A549 (cell line): ENCODE data around the gene PGM5. TPM values are rescaled to one million over a fixed set of nuclear protein-coding genes. Genes with fewer than 3 reads are reported as not detected.

Experiments used
- ATAC-seq, 2 experiments: fragments of 200-7000 bp in 1 of 2; fragments of >200 bp in 1 of 2; cut with Nextera tagmentation in 1 of 2; cut with Tn5 transposase in 1 of 2; 3 replicates each; pipeline versions ENCODE4 v1.8.0 to v1.9.1; 2018 to 2020; ENCODE audit warnings: mild to moderate bottlenecking in 1 of 2, moderate library complexity in 1 of 2
- CTCF ChIA-PET: fragments of 300-600 bp; sonication (Branson Sonifier 250); formaldehyde crosslinking; extraction: SDS; loops from one replicate; lab custom pipeline; 2021; ENCODE audit warnings: antibody characterized with exemption, inconsistent platforms; lab: Yijun Ruan, JAX
- POLR2A ChIA-PET: fragments of 350-600 bp; formaldehyde crosslinking; extraction: SDS; loops from one replicate; lab custom pipeline; 2021; ENCODE audit warnings: antibody characterized with exemption, inconsistent platforms; lab: Yijun Ruan, JAX
- DNase-seq, 2 experiments: peaks; one replicate each; pipeline versions ENCODE4 v3.0.0 to v3.0.0-alpha.2; 2011 to 2016; ENCODE audit warnings: low read depth in 1 of 2, low spot score in 1 of 2
- FAIRE-seq: peaks from 2 replicates; lab custom pipeline; 2011; peaks lifted over from hg19 to GRCh38; lab: Jason Lieb, UNC
- H3K27ac ChIP-seq, 2 experiments: fragments of >200 bp; sonication (Bioruptor Twin); formaldehyde crosslinking; 3 replicates each; pipeline ENCODE4 v1.5.1; 2016 to 2017
- H3K4me1 ChIP-seq: fragments of >200 bp; sonication (Bioruptor Twin); formaldehyde crosslinking; 3 replicates; pipeline ENCODE4 v1.6.1; 2016
- H3K4me2 ChIP-seq: fragments of >200 bp; sonication (Bioruptor Twin); formaldehyde crosslinking; 3 replicates; pipeline ENCODE4 v1.6.1; 2016
- H3K4me3 ChIP-seq: fragments of >200 bp; sonication (Bioruptor Twin); formaldehyde crosslinking; 3 replicates; pipeline ENCODE4 v1.5.1; 2016
- H3K9me3 ChIP-seq: fragments of >200 bp; sonication (Bioruptor Twin); formaldehyde crosslinking; 3 replicates; pipeline ENCODE4 v1.6.1; 2016
- BHLHE40 ChIP-seq: IDR thresholded peaks from 2 replicates; pipeline ENCODE4 v1.6.1; 2012; ENCODE audit warnings: low read depth, low read length, inconsistent platforms
- CBX2 ChIP-seq: fragments of 200-600 bp; sonication (generic); IDR thresholded peaks from 2 replicates; pipeline ENCODE4 v1.6.1; 2016; ENCODE audit warnings: low read depth, mild to moderate bottlenecking, borderline replicate concordance
- CBX8 ChIP-seq: fragments of 200-600 bp; sonication (generic); IDR thresholded peaks from 2 replicates; pipeline ENCODE4 v1.6.1; 2016
- CEBPB ChIP-seq, 2 experiments: fragments of >200 bp in 1 of 2; sonication (Bioruptor Twin) in 1 of 2; formaldehyde crosslinking in 1 of 2; IDR thresholded peaks; 2 replicates each; pipeline ENCODE4 v1.6.1; 2012 to 2016
- CHD2 ChIP-seq: fragments of 150-350 bp; IDR thresholded peaks from 2 replicates; pipeline ENCODE4 v1.6.1; 2014; ENCODE audit warnings: low read length; ENCODE audit not compliant: partially characterized antibody
- CTCF ChIP-seq: fragments of >200 bp; sonication (Bioruptor Twin); formaldehyde crosslinking; IDR thresholded peaks from 3 replicates; pipeline ENCODE4 v1.5.1; 2016
- EHF ChIP-seq: fragments of 250-450 bp; sonication (Bioruptor Pico); IDR thresholded peaks from 2 replicates; pipeline ENCODE4 v1.5.0; 2020; ENCODE audit warnings: mild to moderate bottlenecking
- EHMT2 ChIP-seq: fragments of 200-600 bp; sonication (generic); IDR thresholded peaks from 2 replicates; pipeline ENCODE4 v1.6.1; 2016; ENCODE audit warnings: antibody characterized with exemption, low read depth, mild to moderate bottlenecking, moderate library complexity
- FOSB ChIP-seq: fragments of 250-450 bp; sonication (Bioruptor Pico); IDR thresholded peaks from 2 replicates; pipeline ENCODE4 v1.5.0; 2020; ENCODE audit warnings: mild to moderate bottlenecking, moderate library complexity
- GATA3 ChIP-seq: IDR thresholded peaks from 2 replicates; pipeline ENCODE4 v1.6.1; 2012; ENCODE audit warnings: borderline replicate concordance
- HDAC2 ChIP-seq: fragments of 200-600 bp; sonication (generic); IDR thresholded peaks from 2 replicates; pipeline ENCODE4 v1.6.1; 2016
- JUN ChIP-seq, 2 experiments: fragments of >200 bp; sonication (Bioruptor Twin); formaldehyde crosslinking; IDR thresholded peaks; 2 replicates in 1 of 2; 3 replicates in 1 of 2; pipeline ENCODE4 v1.6.1; 2016 to 2017
- KDM1A ChIP-seq: fragments of 200-600 bp; sonication (generic); IDR thresholded peaks from 2 replicates; pipeline ENCODE4 v1.6.1; 2016; ENCODE audit warnings: low read depth, mild to moderate bottlenecking
- KDM5A ChIP-seq: fragments of 200-600 bp; sonication (generic); IDR thresholded peaks from 2 replicates; pipeline ENCODE4 v1.6.1; 2016; ENCODE audit warnings: antibody characterized with exemption, mild to moderate bottlenecking
- MAFK ChIP-seq: fragments of 450-650 bp; IDR thresholded peaks from 2 replicates; pipeline ENCODE4 v1.6.1; 2014; ENCODE audit not compliant: partially characterized antibody
- MAX ChIP-seq: IDR thresholded peaks from 2 replicates; pipeline ENCODE4 v1.6.1; 2012
- MAZ ChIP-seq: fragments of 150-350 bp; IDR thresholded peaks from 2 replicates; pipeline ENCODE4 v1.6.1; 2014; ENCODE audit warnings: antibody characterized with exemption, low read depth, low read length, borderline replicate concordance
- MYC ChIP-seq: IDR thresholded peaks from 2 replicates; pipeline ENCODE4 v1.6.1; 2012; ENCODE audit warnings: mild to moderate bottlenecking, inconsistent platforms, low read length, improper control_type of control experiment, borderline replicate concordance
- NFE2L2 ChIP-seq: fragments of 150-350 bp; conservative IDR thresholded peaks from 2 replicates; pipeline ENCODE4 v1.6.1; 2014; ENCODE audit warnings: low read length
- NPAS2 ChIP-seq: fragments of 250-450 bp; sonication (Bioruptor Pico); IDR thresholded peaks from 2 replicates; pipeline ENCODE4 v1.8.0; 2022; ENCODE audit warnings: mild to moderate bottlenecking, moderate library complexity, borderline replicate concordance
- NR3C1 ChIP-seq: fragments of >200 bp; sonication (Bioruptor Twin); formaldehyde crosslinking; IDR thresholded peaks from 3 replicates; pipeline ENCODE4 v1.6.1; 2017
- PHF8 ChIP-seq: fragments of 200-600 bp; sonication (generic); IDR thresholded peaks from 2 replicates; pipeline ENCODE4 v1.6.1; 2016; ENCODE audit warnings: low read depth, mild to moderate bottlenecking, antibody characterized with exemption, moderate library complexity, borderline replicate concordance
- POLR2AphosphoS2 ChIP-seq: conservative IDR thresholded peaks from 2 replicates; pipeline ENCODE4 v1.6.1; 2012; ENCODE audit warnings: low read length, improper control_type of control experiment, inconsistent platforms
- RAD21 ChIP-seq, 2 experiments: fragments of >200 bp in 1 of 2; sonication (Bioruptor Twin) in 1 of 2; formaldehyde crosslinking in 1 of 2; IDR thresholded peaks in 1 of 2; conservative IDR thresholded peaks in 1 of 2; 2 replicates in 1 of 2; 3 replicates in 1 of 2; pipeline ENCODE4 v1.6.1; 2012 to 2018; ENCODE audit warnings: inconsistent platforms in 1 of 2
- RCOR1 ChIP-seq: fragments of 150-350 bp; IDR thresholded peaks from 2 replicates; pipeline ENCODE4 v1.6.1; 2014; ENCODE audit warnings: antibody characterized with exemption, low read length, low read depth
- RFX5 ChIP-seq: fragments of 450-650 bp; IDR thresholded peaks from 2 replicates; pipeline ENCODE4 v1.7.1; 2014; ENCODE audit warnings: antibody characterized with exemption, mild to moderate bottlenecking, moderate library complexity
- RNF2 ChIP-seq: fragments of 200-600 bp; sonication (generic); IDR thresholded peaks from 2 replicates; pipeline ENCODE4 v1.6.1; 2016; ENCODE audit warnings: low read depth, mild to moderate bottlenecking, antibody characterized with exemption, moderate library complexity, borderline replicate concordance
- SMC3 ChIP-seq: fragments of >200 bp; sonication (Bioruptor Twin); formaldehyde crosslinking; IDR thresholded peaks from 3 replicates; pipeline ENCODE4 v1.6.1; 2018; ENCODE audit warnings: inconsistent platforms
- SREBF2 ChIP-seq: fragments of 450-650 bp; IDR thresholded peaks from 2 replicates; pipeline ENCODE4 v1.6.1; 2014; ENCODE audit warnings: mild to moderate bottlenecking, moderate library complexity
- ZSCAN20 ChIP-seq: fragments of 250-450 bp; sonication (Bioruptor Pico); IDR thresholded peaks from 2 replicates; pipeline ENCODE4 v1.8.0; 2022; ENCODE audit warnings: mild to moderate bottlenecking, moderate library complexity
- WGBS: methylation state at CpG from one replicate; pipeline ENCODE4 v1.1.6; 2017; ENCODE audit errors: missing lambda C conversion rate; 5-methylcytosine and 5-hydroxymethylcytosine counted together
- polyA plus RNA-seq, 4 experiments: library from polyadenylated mRNA; depleted of rRNA in 3 of 4; stranded (reverse); fragments of >200 nt; fragmentation: RNase III in 1 of 4; extraction: RNeasy Plus Mini Kit Qiagen cat#74134 plus additional on column Dnase treatment in 1 of 4; gene quantifications; 2 replicates in 3 of 4; 3 replicates in 1 of 4; pipeline ENCODE4 v1.2.3, GENCODE V29; 2011 to 2017
- TF ChIP-seq, protein P1 (sequence below): fragments of 250-450 bp; sonication (Bioruptor Pico); IDR thresholded peaks from 2 replicates; pipeline ENCODE4 v1.5.0; 2021; ENCODE audit warnings: mild to moderate bottlenecking, moderate library complexity, borderline replicate concordance
- TF ChIP-seq, protein P2 (sequence below): fragments of 150-350 bp; IDR thresholded peaks from 2 replicates; pipeline ENCODE4 v1.6.1; 2014; ENCODE audit warnings: low read depth, mild to moderate bottlenecking, low read length
- TF ChIP-seq, protein P3 (sequence below): fragments of 200-600 bp; sonication (generic); IDR thresholded peaks from 2 replicates; pipeline ENCODE4 v1.6.1; 2016; ENCODE audit warnings: antibody characterized with exemption, mild to moderate bottlenecking, moderate library complexity

The PGM5 gene
- polyA plus RNA-seq, 2 of the 4 experiments (the other 2 are of a cell fraction), result 0.18 TPM; not detected in 1

DNA sequence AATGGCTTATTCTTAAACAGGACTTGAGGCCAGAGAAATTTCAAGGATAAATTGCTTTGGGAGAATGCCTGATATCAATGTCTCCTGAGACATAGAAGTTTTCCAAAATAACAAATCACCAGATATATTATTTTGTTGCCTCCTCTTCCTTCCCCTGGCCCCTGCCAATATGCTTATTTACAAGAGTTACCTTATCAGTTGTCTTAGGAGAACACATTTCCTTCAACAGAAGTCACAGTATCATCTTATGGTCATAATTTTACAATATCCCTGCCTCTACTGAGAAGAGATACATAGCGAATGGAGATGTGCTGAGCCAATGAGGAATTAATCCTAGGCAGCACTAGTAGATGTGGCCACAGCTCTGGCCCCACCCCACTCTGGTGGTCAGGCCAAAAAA, 141.2 kb downstream of the PGM5 start:
- FAIRE-seq (no peak), ATAC-seq (no peak)
- 83% methylated on average over 1 of the region's 1 CpG for WGBS

DNA sequence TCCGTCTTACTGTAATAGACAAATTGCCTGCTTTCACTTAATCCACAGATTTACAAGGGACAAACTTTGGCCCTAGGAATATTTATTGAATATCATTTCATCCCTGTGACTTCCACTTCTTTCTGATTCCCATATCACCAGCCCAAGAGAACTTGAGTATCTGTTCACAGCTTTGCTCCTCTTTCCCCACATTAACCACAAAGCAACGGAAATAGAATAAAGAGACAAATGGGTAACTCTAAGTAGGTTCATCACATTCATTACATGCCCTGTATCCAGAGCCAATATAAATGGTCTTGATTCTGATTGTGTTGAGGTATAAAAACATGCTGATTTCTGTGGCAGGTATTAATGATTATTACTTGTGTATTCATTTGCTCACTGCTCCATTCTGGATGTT, 142.4 kb downstream of the PGM5 start:
- ChIA-PET POLR2A (no interaction called here), CTCF (interaction anchor here (2.1 kb wide), 1 partner anchor 9 kb away, joined by 6 read pairs; no protein-coding TSS in a partner anchor)
- Histone ChIP-seq H3K27ac (no peak overlapping the region), H3K4me3 (no peak overlapping the region), H3K4me1 (peaks cover 20% of the 10 kb centered on the region), H3K9me3 (no peaks in the 10 kb centered on the region), H3K4me2 (no peak overlapping the region)
- no peak for DNase-seq
- ATAC-seq, result no peak
- 82% methylated on average over 2 of the region's 2 CpGs for WGBS
- TF ChIP-seq CTCF, result no peak
- no peak for TF ChIP-seq JUN (IDR thresholded peaks at IDR 0.05)
- TF ChIP-seq KDM5A, result no peak
- TF ChIP-seq EHF, result no peak
- TF ChIP-seq, protein P1, sequence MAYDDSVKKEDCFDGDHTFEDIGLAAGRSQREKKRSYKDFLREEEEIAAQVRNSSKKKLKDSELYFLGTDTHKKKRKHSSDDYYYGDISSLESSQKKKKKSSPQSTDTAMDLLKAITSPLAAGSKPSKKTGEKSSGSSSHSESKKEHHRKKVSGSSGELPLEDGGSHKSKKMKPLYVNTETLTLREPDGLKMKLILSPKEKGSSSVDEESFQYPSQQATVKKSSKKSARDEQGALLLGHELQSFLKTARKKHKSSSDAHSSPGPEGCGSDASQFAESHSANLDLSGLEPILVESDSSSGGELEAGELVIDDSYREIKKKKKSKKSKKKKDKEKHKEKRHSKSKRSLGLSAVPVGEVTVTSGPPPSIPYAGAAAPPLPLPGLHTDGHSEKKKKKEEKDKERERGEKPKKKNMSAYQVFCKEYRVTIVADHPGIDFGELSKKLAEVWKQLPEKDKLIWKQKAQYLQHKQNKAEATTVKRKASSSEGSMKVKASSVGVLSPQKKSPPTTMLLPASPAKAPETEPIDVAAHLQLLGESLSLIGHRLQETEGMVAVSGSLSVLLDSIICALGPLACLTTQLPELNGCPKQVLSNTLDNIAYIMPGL (CRISPR knock-in tag), result no peak
- TF ChIP-seq POLR2AphosphoS2, result no peak
- no peak for TF ChIP-seq BHLHE40
- TF ChIP-seq RNF2, result no peak
- TF ChIP-seq MAZ, result no peak
- TF ChIP-seq MAX, result no peak
- no peak for TF ChIP-seq RCOR1
- TF ChIP-seq MAFK, result no peak
- TF ChIP-seq MYC, result no peak
- TF ChIP-seq CBX8, result no peak
- TF ChIP-seq KDM1A, result no peak
- TF ChIP-seq CHD2, result no peak
- TF ChIP-seq ZSCAN20 (CRISPR knock-in tag), result no peak
- TF ChIP-seq GATA3, result no peak
- TF ChIP-seq NPAS2, result no peak
- no peak for TF ChIP-seq FOSB (CRISPR knock-in tag)
- FAIRE-seq, result no peak

More for the DNA sequence above, 141.2 kb downstream of the PGM5 start:
- DNase-seq, result no peak
- CTCF ChIA-PET, result interaction anchor here (2.1 kb wide), 1 partner anchor 10 kb away, joined by 6 read pairs; no protein-coding TSS in a partner anchor
- H3K4me3 ChIP-seq, result no peak overlapping the region
- TF ChIP-seq HDAC2 (no peak), MYC (no peak), SREBF2 (no peak), RAD21 (conservative IDR thresholded peaks at IDR 0.05 in 1 of 2, IDR thresholded peaks at IDR 0.05 in 1 of 2) (no peak), CHD2 (no peak), ZSCAN20 (CRISPR knock-in tag) (no peak), NR3C1 (no peak), MAZ (no peak), KDM1A (no peak), CBX2 (no peak), EHMT2 (no peak), SMC3 (no peak), BHLHE40 (no peak), CEBPB (IDR thresholded peaks at IDR 0.05) (no peak), CBX8 (no peak), NFE2L2 (no peak), RFX5 (no peak), PHF8 (no peak)
- TF ChIP-seq, protein P2, sequence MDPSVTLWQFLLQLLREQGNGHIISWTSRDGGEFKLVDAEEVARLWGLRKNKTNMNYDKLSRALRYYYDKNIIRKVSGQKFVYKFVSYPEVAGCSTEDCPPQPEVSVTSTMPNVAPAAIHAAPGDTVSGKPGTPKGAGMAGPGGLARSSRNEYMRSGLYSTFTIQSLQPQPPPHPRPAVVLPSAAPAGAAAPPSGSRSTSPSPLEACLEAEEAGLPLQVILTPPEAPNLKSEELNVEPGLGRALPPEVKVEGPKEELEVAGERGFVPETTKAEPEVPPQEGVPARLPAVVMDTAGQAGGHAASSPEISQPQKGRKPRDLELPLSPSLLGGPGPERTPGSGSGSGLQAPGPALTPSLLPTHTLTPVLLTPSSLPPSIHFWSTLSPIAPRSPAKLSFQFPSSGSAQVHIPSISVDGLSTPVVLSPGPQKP, result no peak
- TF ChIP-seq, protein P3, sequence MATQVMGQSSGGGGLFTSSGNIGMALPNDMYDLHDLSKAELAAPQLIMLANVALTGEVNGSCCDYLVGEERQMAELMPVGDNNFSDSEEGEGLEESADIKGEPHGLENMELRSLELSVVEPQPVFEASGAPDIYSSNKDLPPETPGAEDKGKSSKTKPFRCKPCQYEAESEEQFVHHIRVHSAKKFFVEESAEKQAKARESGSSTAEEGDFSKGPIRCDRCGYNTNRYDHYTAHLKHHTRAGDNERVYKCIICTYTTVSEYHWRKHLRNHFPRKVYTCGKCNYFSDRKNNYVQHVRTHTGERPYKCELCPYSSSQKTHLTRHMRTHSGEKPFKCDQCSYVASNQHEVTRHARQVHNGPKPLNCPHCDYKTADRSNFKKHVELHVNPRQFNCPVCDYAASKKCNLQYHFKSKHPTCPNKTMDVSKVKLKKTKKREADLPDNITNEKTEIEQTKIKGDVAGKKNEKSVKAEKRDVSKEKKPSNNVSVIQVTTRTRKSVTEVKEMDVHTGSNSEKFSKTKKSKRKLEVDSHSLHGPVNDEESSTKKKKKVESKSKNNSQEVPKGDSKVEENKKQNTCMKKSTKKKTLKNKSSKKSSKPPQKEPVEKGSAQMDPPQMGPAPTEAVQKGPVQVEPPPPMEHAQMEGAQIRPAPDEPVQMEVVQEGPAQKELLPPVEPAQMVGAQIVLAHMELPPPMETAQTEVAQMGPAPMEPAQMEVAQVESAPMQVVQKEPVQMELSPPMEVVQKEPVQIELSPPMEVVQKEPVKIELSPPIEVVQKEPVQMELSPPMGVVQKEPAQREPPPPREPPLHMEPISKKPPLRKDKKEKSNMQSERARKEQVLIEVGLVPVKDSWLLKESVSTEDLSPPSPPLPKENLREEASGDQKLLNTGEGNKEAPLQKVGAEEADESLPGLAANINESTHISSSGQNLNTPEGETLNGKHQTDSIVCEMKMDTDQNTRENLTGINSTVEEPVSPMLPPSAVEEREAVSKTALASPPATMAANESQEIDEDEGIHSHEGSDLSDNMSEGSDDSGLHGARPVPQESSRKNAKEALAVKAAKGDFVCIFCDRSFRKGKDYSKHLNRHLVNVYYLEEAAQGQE, result no peak
- no peak overlapping the region for H3K4me2 ChIP-seq
- H3K9me3 ChIP-seq, result no peaks in the 10 kb centered on the region
- POLR2A ChIA-PET, result no interaction called here
- H3K4me1 ChIP-seq, result peaks cover 20% of the 10 kb centered on the region
- no peak overlapping the region for H3K27ac ChIP-seq
